HepG2 (cell line): Measurements from ENCODE around the gene PKP3. TPM values are rescaled to one million over a fixed set of nuclear protein-coding genes. Genes with fewer than 3 reads are reported as not detected.

ENCODE experiments used
- CENPT ChIP-seq: sonication (generic); formaldehyde crosslinking; IDR thresholded peaks from 2 replicates; pipeline ENCODE4 v1.8.0; 2022; ENCODE audit warnings: low read depth, mild to moderate bottlenecking, moderate library complexity, missing genetic modification reagents
- CREB3 ChIP-seq: sonication (generic); formaldehyde crosslinking; IDR thresholded peaks from 2 replicates; pipeline ENCODE4 v1.5.0; 2020; ENCODE audit warnings: missing genetic modification reagents
- ETS1 ChIP-seq: sonication (generic); formaldehyde crosslinking; IDR thresholded peaks from 2 replicates; pipeline ENCODE4 v1.4.0; 2020; ENCODE audit warnings: missing genetic modification reagents
- HINFP ChIP-seq: sonication (generic); formaldehyde crosslinking; IDR thresholded peaks from 2 replicates; pipeline ENCODE4 v1.4.0; 2020; ENCODE audit warnings: low read depth, mild to moderate bottlenecking, missing genetic modification reagents
- HNF4A ChIP-seq: sonication (generic); formaldehyde crosslinking; IDR thresholded peaks from 2 replicates; pipeline ENCODE4 v1.4.0; 2020; ENCODE audit warnings: missing genetic modification reagents
- RARA ChIP-seq: IDR thresholded peaks from 2 replicates; pipeline ENCODE4 v1.6.1; 2016; ENCODE audit warnings: missing genetic modification reagents, missing compliant biosample characterization
- REPIN1 ChIP-seq: sonication (generic); formaldehyde crosslinking; IDR thresholded peaks from 2 replicates; pipeline ENCODE4 v1.8.0; 2022; ENCODE audit warnings: missing genetic modification reagents, low read depth, mild to moderate bottlenecking, borderline replicate concordance
- REST ChIP-seq, 2 experiments: IDR thresholded peaks; 2 replicates each; pipeline ENCODE4 v1.6.1; 2011 to 2012; ENCODE audit warnings: low read length in 2 of 2, borderline replicate concordance in 1 of 2, low read depth in 1 of 2, mild to moderate bottlenecking in 1 of 2, moderate library complexity in 1 of 2
- SOX13 ChIP-seq, 3 experiments: fragments of 450-650 bp in 1 of 3; sonication (generic) in 1 of 3; formaldehyde crosslinking in 1 of 3; IDR thresholded peaks in 2 of 3; conservative IDR thresholded peaks in 1 of 3; 2 replicates each; pipeline versions ENCODE4 v1.5.0 to v1.6.1; 2016 to 2020; ENCODE audit warnings: antibody characterized with exemption in 1 of 3, mild to moderate bottlenecking in 1 of 3, missing compliant biosample characterization in 1 of 3, missing genetic modification reagents in 1 of 3, moderate library complexity in 1 of 3
- ZNF674 ChIP-seq: sonication (generic); formaldehyde crosslinking; IDR thresholded peaks from 2 replicates; pipeline ENCODE4 v1.5.0; 2020; ENCODE audit warnings: low read depth, mild to moderate bottlenecking, missing genetic modification reagents
- ZNF703 ChIP-seq: sonication (generic); formaldehyde crosslinking; IDR thresholded peaks from 2 replicates; pipeline ENCODE4 v1.5.1; 2020; ENCODE audit warnings: missing genetic modification reagents, mild to moderate bottlenecking, moderate library complexity, borderline replicate concordance
- ZNF777 ChIP-seq: sonication (generic); formaldehyde crosslinking; IDR thresholded peaks from 2 replicates; pipeline ENCODE4 v1.4.0; 2020; ENCODE audit warnings: missing genetic modification reagents
- ZSCAN5A ChIP-seq: sonication (generic); formaldehyde crosslinking; IDR thresholded peaks from 2 replicates; pipeline ENCODE4 v1.8.0; 2022; ENCODE audit warnings: mild to moderate bottlenecking, missing genetic modification reagents, borderline replicate concordance
- polyA plus RNA-seq, 8 experiments: library from polyadenylated mRNA; depleted of rRNA in 3 of 8; stranded (reverse) in 7 of 8; unstranded in 1 of 8; fragments of >200 nt; fragmentation: Illumina TruSeq in 4 of 8; extraction: Trizol in 4 of 8; gene quantifications; 2 replicates each; pipeline versions ENCODE4 v1.2.1 to v1.2.3, GENCODE V29; 2011 to 2016; ENCODE audit warnings: low read depth in 4 of 8, missing spikeins in 1 of 8, mixed read lengths in 1 of 8; ENCODE audit not compliant: insufficient read depth in 1 of 8
- total RNA-seq, 5 experiments: library from RNA; depleted of rRNA; stranded (reverse); fragments of >200 nt; fragmentation: Illumina TruSeq; extraction: Trizol; gene quantifications; 2 replicates each; pipeline ENCODE4 v1.2.3, GENCODE V29; 2016; ENCODE audit warnings: low read depth in 1 of 5

PKP3 gene
- total and polyA plus RNA-seq, 2 of the 13 experiments (the other 11 are each of a cell fraction or from before 2014, with no cell fraction given), result 18.0 to 28.7 TPM

- TF ChIP-seq CREB3 (CRISPR knock-in tag), result no peak
- peak; percentile 16; the same call in 1 of the 2 replicates for TF ChIP-seq HNF4A (CRISPR knock-in tag)
- peak; percentile 43 for TF ChIP-seq RARA
- peak in 1 of 2 experiments; percentile 73; a peak in 2 of 4 replicates for TF ChIP-seq REST (IDR thresholded peaks at IDR 0.05; ENCODE audit: borderline replicate concordance in 1 of 2, low read depth in 1 of 2, low read length in 2 of 2)
- peak; percentile 84 for TF ChIP-seq HINFP
- TF ChIP-seq ETS1, result no peak
- no peak for TF ChIP-seq ZNF703 (CRISPR knock-in tag)
- TF ChIP-seq SOX13 (IDR thresholded peaks at IDR 0.05), result no peak
- TF ChIP-seq SOX13 (CRISPR knock-in tag; conservative IDR thresholded peaks at IDR 0.05 in 1 of 2, IDR thresholded peaks at IDR 0.05 in 1 of 2), result peak in 1 of 2 experiments; percentile 71; a peak in 2 of 4 replicates
- TF ChIP-seq CENPT (CRISPR knock-in tag), result no peak
- peak; percentile 20; the same call in 1 of the 2 replicates for TF ChIP-seq REPIN1 (CRISPR knock-in tag)
- peak; percentile 93 for TF ChIP-seq ZNF777 (CRISPR knock-in tag)
- TF ChIP-seq ZNF674 (CRISPR knock-in tag), result 0 out of 2 replicates have a peak, but pooled peaks have one; percentile 26
- no peak for TF ChIP-seq ZSCAN5A (CRISPR knock-in tag)
These were observed 38.2 kb upstream of the PKP3 start (continued) for GRCh38 chr11:355581-356458.
